OCI-LY7 (cell line): ENCODE results near the gene SPANXC.

Source experiments
- CTCF ChIP-seq: fragments of 200-600 bp; sonication (generic); conservative IDR thresholded peaks from 2 replicates; pipeline ENCODE4 v1.5.1; 2014; ENCODE audit warnings: mild to moderate bottlenecking, antibody characterized with exemption, low read length, moderate library complexity, mixed read lengths
- EZH2phosphoT487 ChIP-seq: fragments of 200-600 bp; sonication (generic); IDR thresholded peaks from 2 replicates; pipeline ENCODE4 v1.6.1; 2018; ENCODE audit warnings: low read depth, borderline replicate concordance, mild to moderate bottlenecking, mixed run types, antibody characterized with exemption, low read length, moderate library complexity, mixed read lengths

- TF ChIP-seq CTCF, result no peak
- no peak for TF ChIP-seq EZH2phosphoT487
These were observed 37.2 kb upstream of the SPANXC start for GRCh38 chrX:141279476-141279875.
